ENCODE results near the gene KCNT2.
A peak's percentile ranks its signal among the peaks of the same experiment; 100 is the strongest.

The KCNT2 gene

GRCh38 chr1:196486346-196486745 is 121.9 kb downstream of the KCNT2 start:
- Mint-ChIP-seq H3K27ac (no peak overlapping the region), H3K36me3 (ENCODE audit: low read depth) (peaks cover 15% of the 10 kb centered on the region), H3K9me3 (no peaks in the 10 kb centered on the region), H3K4me3 (no peak overlapping the region), H3K4me1 (no peaks in the 10 kb centered on the region), H3K27me3 (ENCODE audit: low read depth, poor library complexity) (no peaks in the 10 kb centered on the region)
- no peak for DNase-seq
- no peak for TF ChIP-seq CTCF (IDR thresholded peaks at IDR 0.05)

GRCh38 chr1:196481616-196482015 is 126.6 kb downstream of the KCNT2 start:
- Mint-ChIP-seq H3K9me3 (no peaks in the 10 kb centered on the region), H3K36me3 (ENCODE audit: low read depth) (peaks cover 21% of the 10 kb centered on the region), H3K4me3 (no peak overlapping the region), H3K27ac (peak overlapping the region; percentile 36), H3K27me3 (ENCODE audit: low read depth, poor library complexity) (no peaks in the 10 kb centered on the region), H3K4me1 (no peaks in the 10 kb centered on the region)
- TF ChIP-seq CTCF (IDR thresholded peaks at IDR 0.05), result no peak
- DNase-seq, result no peak

GRCh38 chr1:196477262-196477661 is 131.0 kb downstream of the KCNT2 start:
- Mint-ChIP-seq H3K4me3 (no peak overlapping the region), H3K9me3 (no peaks in the 10 kb centered on the region)

GRCh38 chr1:196467230-196467925 is 140.9 kb downstream of the KCNT2 start:
- no peak for DNase-seq
- Mint-ChIP-seq H3K4me3 (no peak overlapping the region), H3K4me1 (peaks cover 5% of the 10 kb centered on the region), H3K27me3 (ENCODE audit: low read depth, poor library complexity) (no peaks in the 10 kb centered on the region), H3K27ac (no peak overlapping the region), H3K36me3 (ENCODE audit: low read depth) (peaks cover 9% of the 10 kb centered on the region), H3K9me3 (no peaks in the 10 kb centered on the region)
- no peak for TF ChIP-seq CTCF (IDR thresholded peaks at IDR 0.05)

More at GRCh38 chr1:196477262-196477661, 131.0 kb downstream of the KCNT2 start:
- DNase-seq, result no peak
- Mint-ChIP-seq H3K27me3 (ENCODE audit: low read depth, poor library complexity) (no peaks in the 10 kb centered on the region), H3K36me3 (ENCODE audit: low read depth) (peaks cover 14% of the 10 kb centered on the region), H3K4me1 (no peaks in the 10 kb centered on the region), H3K27ac (no peak overlapping the region)
- no peak for TF ChIP-seq CTCF (IDR thresholded peaks at IDR 0.05)

GRCh38 chr1:196466654-196467053 is 141.6 kb downstream of the KCNT2 start:
- Mint-ChIP-seq H3K9me3 (no peaks in the 10 kb centered on the region), H3K4me3 (no peak overlapping the region), H3K27me3 (ENCODE audit: low read depth, poor library complexity) (no peaks in the 10 kb centered on the region), H3K27ac (no peak overlapping the region), H3K4me1 (peaks cover 5% of the 10 kb centered on the region), H3K36me3 (ENCODE audit: low read depth) (peaks cover 6% of the 10 kb centered on the region)
- DNase-seq, result no peak
- TF ChIP-seq CTCF (IDR thresholded peaks at IDR 0.05), result no peak

- DNase-seq, result no peak
- Mint-ChIP-seq H3K36me3 (ENCODE audit: low read depth) (peaks cover 1% of the 10 kb centered on the region), H3K27me3 (ENCODE audit: low read depth, poor library complexity) (no peaks in the 10 kb centered on the region), H3K27ac (no peak overlapping the region), H3K4me1 (peaks cover 5% of the 10 kb centered on the region), H3K9me3 (no peaks in the 10 kb centered on the region), H3K4me3 (no peak overlapping the region)
- no peak for TF ChIP-seq CTCF (IDR thresholded peaks at IDR 0.05)
These were observed 142.1 kb downstream of the KCNT2 start for GRCh38 chr1:196466166-196466565.

Measured in nephron progenitor cell (in vitro differentiated cells).